Spleen (tissue), 11 donors: ENCODE measurements around the gene TTC23. TPM values are rescaled to one million over a fixed set of nuclear protein-coding genes. Genes with fewer than 3 reads are reported as not detected.

ENCODE experiments used
- DNase-seq: peaks from one replicate; pipeline ENCODE4 v3.0.0-alpha.2; 2020
- H3K27ac ChIP-seq, 8 donors: fragments of 200-600 bp; sonication (generic) in 7 of 8; 1 replicate in 4 of 8; 2 replicates in 4 of 8; pipeline versions ENCODE4 v1.5.0 to v1.8.0; 2016 to 2021; ENCODE audit warnings: inconsistent platforms in 4 of 8, mild to moderate bottlenecking in 4 of 8, moderate library complexity in 1 of 8
- H3K27me3 ChIP-seq, 7 donors: fragments of 200-600 bp; sonication (generic) in 6 of 7; replicated peaks in 1 of 7; 1 replicate in 4 of 7; 2 replicates in 3 of 7; pipeline versions ENCODE4 v1.5.0 to v1.8.0; 2016 to 2021; ENCODE audit warnings: inconsistent platforms in 3 of 7, mild to moderate bottlenecking in 1 of 7
- H3K36me3 ChIP-seq, 6 donors: fragments of 200-600 bp; sonication (generic) in 5 of 6; 1 replicate in 4 of 6; 2 replicates in 2 of 6; pipeline versions ENCODE4 v1.5.0 to v1.8.0; 2016 to 2021; ENCODE audit warnings: inconsistent platforms in 2 of 6
- H3K4me1 ChIP-seq, 6 donors: fragments of 200-600 bp; sonication (generic) in 5 of 6; 1 replicate in 3 of 6; 2 replicates in 3 of 6; pipeline versions ENCODE4 v1.5.0 to v1.8.0; 2016 to 2021; ENCODE audit warnings: inconsistent platforms in 3 of 6
- H3K4me3 ChIP-seq, 8 donors: fragments of 200-600 bp; sonication (generic) in 7 of 8; 1 replicate in 4 of 8; 2 replicates in 4 of 8; pipeline versions ENCODE4 v1.5.0 to v1.8.0; 2016 to 2021; ENCODE audit warnings: inconsistent platforms in 4 of 8, mild to moderate bottlenecking in 4 of 8, moderate library complexity in 2 of 8
- H3K9me3 ChIP-seq, 8 donors: fragments of 200-600 bp; sonication (generic) in 7 of 8; 1 replicate in 4 of 8; 2 replicates in 4 of 8; pipeline versions ENCODE4 v1.5.0 to v1.8.0; 2016 to 2021; ENCODE audit warnings: inconsistent platforms in 4 of 8
- POLR2A ChIP-seq, 3 donors: fragments of 450-650 bp; IDR thresholded peaks; one replicate each; pipeline ENCODE4 v1.5.1; 2017; ENCODE audit warnings: antibody characterized with exemption in 3 of 3, mild to moderate bottlenecking in 1 of 3
- POLR2AphosphoS5 ChIP-seq, 3 donors: sonication (generic); formaldehyde crosslinking; IDR thresholded peaks; one replicate each; pipeline ENCODE4 v1.5.1; 2017; ENCODE audit warnings: antibody characterized with exemption in 3 of 3
- WGBS, 5 donors: extraction: QIAGEN DNeasy Blood & Tissue Kit in 3 of 5; methylation state at CpG; one replicate each; pipeline versions ENCODE4 v1.1.5 to v1.1.7; 2013 to 2018; 5-methylcytosine and 5-hydroxymethylcytosine counted together
- intact Hi-C: fragments of 100-400 bp; cut with DNase I; formaldehyde crosslinking; loops from one replicate; pipeline ENCODE4 v1.15.0; 2023; ENCODE audit warnings: low total_unique reads
- polyA plus RNA-seq, 3 donors: library from polyadenylated mRNA; stranded (reverse); fragments of 200-250 nt; gene quantifications; one replicate each; pipeline ENCODE4 v1.2.1, GENCODE V29; 2013
- total RNA-seq, 7 donors: library from RNA; depleted of rRNA in 3 of 7; stranded (reverse); fragments of >200 nt in 3 of 7; fragmentation: NEBNext Ultra II Directional in 4 of 7; extraction: Animal tissue kit (Norgen Biotek cat#: 25700) in 4 of 7; gene quantifications; one replicate each; pipeline versions ENCODE4 v1.1.0 to v1.2.1, GENCODE V29; 2016 to 2021
- TF ChIP-seq, protein P1 (sequence below), 11 experiments: fragments of 200-600 bp in 7 of 11; fragments of 450-650 bp in 4 of 11; sonication (generic) in 4 of 11; IDR thresholded peaks in 8 of 11; conservative IDR thresholded peaks in 3 of 11; 1 replicate in 7 of 11; 2 replicates in 4 of 11; pipeline versions ENCODE4 v1.4.0 to v1.8.0; 2016 to 2021; ENCODE audit warnings: antibody characterized with exemption in 11 of 11, inconsistent platforms in 4 of 11, mild to moderate bottlenecking in 1 of 11
- donor health status: healthy with polysubstance abuse.
- donor health status: DM: no; HTN: no; CAD: no; lungs with moderate emphysema.
- donor health status: DM: no; HTN: no; CAD: no.
- donor health status: Bipolar disorder and iron deficiency.
- donor health status: healthy.
- donor health status: DM: no; HTN: no; CAD: no.
- donor health status: DM: yes; HTN: yes; CAD: no.

The TTC23 gene
- total and polyA plus RNA-seq, 10 donors, result 3.6 to 17.0 (median 12.0) TPM

DNA sequence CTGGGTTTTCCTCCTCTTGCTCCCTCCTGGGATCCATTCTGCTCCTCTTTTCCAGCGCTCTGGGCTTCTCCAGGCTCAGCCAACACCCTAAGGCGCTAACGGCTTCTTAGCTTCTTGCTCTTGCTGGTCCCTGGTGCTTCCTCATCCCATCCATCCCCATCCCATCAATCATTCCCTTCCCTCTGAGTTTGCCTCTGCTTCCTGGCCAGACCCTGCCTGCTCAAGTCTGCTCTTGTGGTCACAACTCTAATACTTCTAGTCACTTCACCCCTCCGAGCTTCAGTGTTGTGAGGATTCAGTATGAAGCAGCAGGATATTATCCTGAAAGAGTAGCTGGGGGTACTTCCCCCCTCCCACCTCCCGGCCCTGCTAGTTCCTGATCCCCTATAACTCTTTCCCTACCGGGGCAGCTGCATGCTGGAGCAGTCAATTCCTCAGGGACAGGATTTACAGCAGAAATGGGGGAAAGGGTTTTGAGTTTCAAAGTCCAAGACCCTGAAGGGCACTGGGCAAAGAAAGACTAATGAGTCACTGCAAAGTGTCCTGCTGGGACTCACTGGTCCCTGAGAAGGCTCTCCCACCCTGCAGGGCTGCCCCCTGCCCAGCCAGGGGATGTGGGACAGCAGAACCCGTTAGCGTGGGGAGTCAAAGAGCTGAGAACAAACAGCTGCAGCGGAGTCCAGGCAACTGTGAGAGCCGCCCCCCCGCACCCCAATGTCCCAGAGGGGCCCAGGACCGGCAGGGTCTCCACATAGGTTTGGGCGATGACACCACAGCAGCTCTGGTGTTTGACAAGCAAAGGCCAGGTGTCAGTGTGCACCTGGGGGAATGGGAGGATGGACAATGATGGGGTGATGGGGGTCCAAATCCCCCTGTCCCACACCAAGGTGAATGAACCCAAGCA lies 146.8 kb downstream of the TTC23 start:
- intact Hi-C loops, result no loop called here
- Histone ChIP-seq H3K36me3 (no peaks in the 10 kb centered on the region), H3K27ac (no peak overlapping the region), H3K9me3 (no peaks in the 10 kb centered on the region), H3K4me1 (peaks cover 9 to 42% (median 32%) of the 10 kb centered on the region in 6 donors), H3K4me3 (no peak overlapping the region), H3K27me3 (peaks cover 0 to 93% (median 61%) of the 10 kb centered on the region in 7 donors)
- DNase-seq, result peak; percentile 66
- WGBS, 5 donors, result 55 to 74% (median 64%) methylated on average over 9 to 13 of the region's 13 CpGs
- no peak for TF ChIP-seq POLR2AphosphoS5 (IDR thresholded peaks at IDR 0.05)
- TF ChIP-seq, protein P1, sequence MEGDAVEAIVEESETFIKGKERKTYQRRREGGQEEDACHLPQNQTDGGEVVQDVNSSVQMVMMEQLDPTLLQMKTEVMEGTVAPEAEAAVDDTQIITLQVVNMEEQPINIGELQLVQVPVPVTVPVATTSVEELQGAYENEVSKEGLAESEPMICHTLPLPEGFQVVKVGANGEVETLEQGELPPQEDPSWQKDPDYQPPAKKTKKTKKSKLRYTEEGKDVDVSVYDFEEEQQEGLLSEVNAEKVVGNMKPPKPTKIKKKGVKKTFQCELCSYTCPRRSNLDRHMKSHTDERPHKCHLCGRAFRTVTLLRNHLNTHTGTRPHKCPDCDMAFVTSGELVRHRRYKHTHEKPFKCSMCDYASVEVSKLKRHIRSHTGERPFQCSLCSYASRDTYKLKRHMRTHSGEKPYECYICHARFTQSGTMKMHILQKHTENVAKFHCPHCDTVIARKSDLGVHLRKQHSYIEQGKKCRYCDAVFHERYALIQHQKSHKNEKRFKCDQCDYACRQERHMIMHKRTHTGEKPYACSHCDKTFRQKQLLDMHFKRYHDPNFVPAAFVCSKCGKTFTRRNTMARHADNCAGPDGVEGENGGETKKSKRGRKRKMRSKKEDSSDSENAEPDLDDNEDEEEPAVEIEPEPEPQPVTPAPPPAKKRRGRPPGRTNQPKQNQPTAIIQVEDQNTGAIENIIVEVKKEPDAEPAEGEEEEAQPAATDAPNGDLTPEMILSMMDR (IDR thresholded peaks at IDR 0.05 in 8 of 11, conservative IDR thresholded peaks at IDR 0.05 in 3 of 11), result no peak
- no peak for TF ChIP-seq POLR2A (IDR thresholded peaks at IDR 0.05)

DNA sequence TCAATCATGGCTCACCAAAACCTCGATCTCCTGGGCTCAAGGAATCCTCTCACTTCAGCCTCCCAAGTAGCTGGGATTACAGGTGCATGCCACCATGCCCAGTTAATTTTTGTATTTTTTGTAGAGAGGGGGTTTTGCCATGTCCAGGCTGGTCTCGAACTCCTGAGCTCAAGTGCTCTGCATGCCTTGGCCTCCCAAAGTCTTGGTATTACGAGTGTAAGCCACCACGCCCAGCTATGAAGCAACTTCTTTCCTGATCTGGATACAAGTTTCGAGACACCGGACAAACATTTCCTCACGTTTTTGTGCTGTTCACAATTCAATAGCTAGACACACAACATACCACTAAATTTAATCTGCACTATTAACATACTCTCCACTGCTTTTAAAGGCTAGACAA lies 147.9 kb downstream of the TTC23 start:
- no peaks in the 10 kb centered on the region for H3K36me3 ChIP-seq
- H3K9me3 ChIP-seq, result no peaks in the 10 kb centered on the region
- H3K27ac ChIP-seq, result no peak overlapping the region
- peaks cover 9 to 33% (median 26%) of the 10 kb centered on the region in 6 donors for H3K4me1 ChIP-seq
- peaks cover 0 to 85% (median 59%) of the 10 kb centered on the region in 7 donors for H3K27me3 ChIP-seq
- no peak for DNase-seq
- TF ChIP-seq, protein P1 (IDR thresholded peaks at IDR 0.05 in 8 of 11, conservative IDR thresholded peaks at IDR 0.05 in 3 of 11), result no peak
- no peak for TF ChIP-seq POLR2A (IDR thresholded peaks at IDR 0.05)
- no peak for TF ChIP-seq POLR2AphosphoS5 (IDR thresholded peaks at IDR 0.05)
- WGBS, 5 donors, result 57 to 83% (median 66%) methylated on average over 7 of the region's 7 CpGs
- intact Hi-C loops, result no loop called here
- H3K4me3 ChIP-seq, result no peak overlapping the region

DNA sequence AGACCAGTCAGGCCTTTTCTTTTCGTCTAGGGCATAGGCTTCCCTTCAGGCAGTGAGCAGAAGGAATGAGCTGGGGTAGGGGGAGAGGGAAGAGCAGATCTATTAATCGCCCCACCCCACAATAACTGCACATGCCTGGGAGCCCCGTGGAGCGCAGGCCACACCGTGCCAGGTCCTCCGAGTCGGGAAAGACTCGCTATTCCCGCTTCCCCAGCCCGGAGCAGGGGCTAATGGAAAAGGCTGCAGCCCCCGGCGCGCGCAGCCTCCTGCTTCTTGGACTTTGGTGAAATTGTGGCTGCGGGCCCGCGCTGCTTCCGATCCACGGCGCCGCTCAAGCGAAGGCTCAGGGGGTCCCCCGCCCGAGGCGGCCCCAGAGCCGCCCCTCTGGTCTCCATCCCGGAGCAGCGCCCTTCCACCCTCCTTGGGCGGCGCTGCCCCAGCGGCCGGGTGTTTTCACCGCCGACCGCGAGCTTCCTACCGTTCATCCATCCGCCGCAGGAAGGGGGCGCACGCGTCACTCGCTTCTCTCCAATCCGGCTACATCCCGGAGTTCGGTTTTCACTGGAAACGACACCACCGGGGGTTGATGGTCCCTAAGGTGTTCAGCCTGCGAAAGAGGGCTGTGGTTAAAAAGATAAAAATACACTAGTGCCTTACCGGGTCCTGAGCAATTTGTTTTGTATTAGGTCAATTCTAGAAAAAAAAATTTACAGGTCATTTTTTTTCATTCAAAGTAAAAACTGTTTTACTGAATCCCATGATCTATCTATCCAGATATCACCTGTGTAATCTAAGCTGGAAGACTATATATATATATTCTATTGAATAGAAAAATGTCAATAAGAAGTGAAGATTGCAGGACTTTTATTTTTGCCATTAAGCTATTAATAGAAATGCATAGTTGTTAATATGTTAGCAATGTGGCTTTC lies 148.9 kb downstream of the TTC23 start:
- DNase-seq, result peak; percentile 87
- Histone ChIP-seq H3K27me3 (peaks cover 0 to 82% (median 49%) of the 10 kb centered on the region in 7 donors), H3K4me1 (peaks cover 3 to 23% (median 16%) of the 10 kb centered on the region in 6 donors), H3K27ac (no peak overlapping the region), H3K36me3 (no peaks in the 10 kb centered on the region), H3K9me3 (no peaks in the 10 kb centered on the region), H3K4me3 (peak overlapping the region in 6 of 8 donors; percentile 7 to 60 (median 19))
- TF ChIP-seq, protein P1 (IDR thresholded peaks at IDR 0.05 in 8 of 11, conservative IDR thresholded peaks at IDR 0.05 in 3 of 11), result peak in 10 of 11 experiments; percentile 22 to 82 (median 61)
- TF ChIP-seq POLR2AphosphoS5 (IDR thresholded peaks at IDR 0.05) (peak in 1 of 3 donors; percentile 28), POLR2A (IDR thresholded peaks at IDR 0.05) (no peak)
- intact Hi-C loops, result no loop called here
- WGBS, 5 donors, result 2 to 5% (median 4%) methylated on average over 30 to 50 of the region's 50 CpGs
